ENCODE results near the gene RUFY2.
"Not testable (repeated sequence)": the region's sequence is repeated elsewhere in the genome, so short reads cannot be mapped to it uniquely, and the experiment has no call there.

The RUFY2 gene

GRCh38 chr10:68329506-68329861, 77.6 kb downstream of the RUFY2 start:
- no peak for DNase-seq

GRCh38 chr10:68327889-68328786, 78.9 kb downstream of the RUFY2 start:
- DNase-seq = peak in 21 of 58 donors; percentile 4 to 88 (median 25)

- not testable (repeated sequence) for DNase-seq
These were observed 82.7 kb downstream of the RUFY2 start for GRCh38 chr10:68324396-68324795.

- DNase-seq = no peak
These were observed 88.6 kb downstream of the RUFY2 start for GRCh38 chr10:68318331-68319059.

- DNase-seq = no peak
These were observed 91.5 kb downstream of the RUFY2 start for GRCh38 chr10:68315582-68315981.

DNA sequence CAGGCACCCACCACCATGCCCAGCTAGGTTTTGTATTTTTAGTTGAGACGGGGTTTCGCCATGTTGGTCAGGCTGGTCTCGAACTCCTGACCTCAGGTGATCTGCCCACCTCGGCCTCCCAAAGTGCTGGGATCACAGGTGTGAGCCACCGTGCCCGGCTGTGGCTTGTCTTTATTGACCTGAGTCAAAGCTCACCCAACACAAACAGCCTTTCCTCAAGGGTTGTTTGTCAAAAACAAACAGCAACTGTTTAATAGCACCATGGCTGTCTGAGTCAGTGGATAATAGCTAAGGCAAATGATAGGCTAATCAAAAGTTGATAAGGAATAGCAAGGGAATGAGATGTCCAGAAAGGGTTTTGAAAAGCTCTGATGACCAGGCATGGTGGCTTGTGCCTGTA, 92.1 kb downstream of the RUFY2 start:
- not testable (repeated sequence) for DNase-seq

DNA sequence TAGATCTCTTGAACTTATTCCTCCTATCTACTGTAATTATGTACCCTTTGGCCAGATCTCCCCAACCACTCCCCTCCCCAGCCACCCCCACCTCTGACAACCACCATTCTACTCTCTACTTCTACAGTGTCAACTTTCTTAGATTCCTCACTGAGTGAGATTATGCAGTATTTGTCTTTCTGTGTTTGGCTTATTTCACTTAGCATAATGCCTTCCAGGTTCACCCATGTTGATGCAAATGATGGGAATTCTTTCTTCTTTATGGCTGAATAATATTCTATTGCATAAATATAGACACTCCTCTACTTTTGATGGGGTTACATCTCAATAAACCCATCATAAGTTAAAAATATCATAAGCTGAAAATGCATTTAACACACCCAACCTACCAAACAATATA, 96.5 kb downstream of the RUFY2 start:
- no peak for DNase-seq

- no peak for DNase-seq
These were observed 101.2 kb downstream of the RUFY2 start for GRCh38 chr10:68305854-68306253.

DNA sequence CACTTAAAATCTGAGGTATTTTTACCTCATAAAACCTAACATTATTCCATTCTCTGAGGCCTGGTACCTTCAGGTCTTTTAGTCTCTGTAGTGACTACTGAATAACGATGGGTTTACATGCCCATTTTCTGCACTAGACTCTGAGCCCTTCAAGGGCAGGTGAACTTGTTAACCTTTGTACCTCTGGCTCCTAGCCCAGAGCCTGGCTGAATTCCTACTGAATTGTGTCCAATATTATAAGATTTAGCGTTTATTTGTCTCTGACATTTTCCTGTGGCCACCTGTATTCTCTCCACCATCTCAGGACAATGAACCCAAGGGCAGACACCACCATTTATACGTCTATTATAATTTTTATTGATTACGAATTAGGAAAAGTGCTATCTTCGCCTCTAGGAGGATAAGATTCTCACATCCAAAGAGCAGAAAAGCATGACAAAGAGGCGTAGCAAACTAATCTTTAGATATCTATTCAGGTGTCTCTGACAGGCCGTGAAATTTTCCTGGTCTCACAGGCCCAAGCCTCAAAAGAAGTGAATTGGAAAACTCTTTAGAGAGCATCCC, 103.1 kb downstream of the RUFY2 start:
- DNase-seq = no peak

DNA sequence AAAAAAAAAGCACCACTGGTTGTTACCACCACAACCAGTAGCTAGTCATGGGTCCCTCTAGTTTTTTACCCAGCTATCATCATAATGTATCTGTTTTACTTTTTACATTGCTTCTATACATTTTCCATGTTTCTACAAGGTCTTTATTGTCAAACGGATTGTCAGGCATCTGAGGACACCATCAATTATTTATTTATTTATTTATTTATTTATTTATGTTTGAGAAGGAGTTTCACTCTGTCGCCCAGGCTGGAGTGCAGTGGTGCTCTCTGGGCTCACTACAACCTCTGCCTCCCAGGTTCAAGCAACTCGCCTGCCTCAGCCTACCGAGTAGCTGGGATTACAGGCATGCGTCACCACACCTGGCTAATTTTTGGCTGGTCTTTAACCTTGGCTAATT, 104.2 kb downstream of the RUFY2 start:
- no peak for DNase-seq

DNA sequence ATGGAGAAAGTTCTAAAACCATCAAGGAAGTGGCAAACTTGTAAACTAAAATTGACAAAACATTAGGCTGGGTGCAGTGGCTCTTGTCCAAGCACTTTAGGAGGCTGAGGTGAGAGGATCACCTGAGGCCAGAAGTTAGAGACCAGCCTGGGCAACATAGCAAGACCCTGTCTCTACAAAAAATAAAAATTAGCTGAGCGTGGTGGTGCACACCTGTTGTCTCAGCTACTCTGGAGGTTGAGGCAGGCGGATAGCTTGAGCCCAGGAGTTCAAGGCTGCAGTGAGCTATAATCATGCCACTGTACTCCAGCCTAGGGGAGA, 104.6 kb downstream of the RUFY2 start:
- no peak for DNase-seq

DNA sequence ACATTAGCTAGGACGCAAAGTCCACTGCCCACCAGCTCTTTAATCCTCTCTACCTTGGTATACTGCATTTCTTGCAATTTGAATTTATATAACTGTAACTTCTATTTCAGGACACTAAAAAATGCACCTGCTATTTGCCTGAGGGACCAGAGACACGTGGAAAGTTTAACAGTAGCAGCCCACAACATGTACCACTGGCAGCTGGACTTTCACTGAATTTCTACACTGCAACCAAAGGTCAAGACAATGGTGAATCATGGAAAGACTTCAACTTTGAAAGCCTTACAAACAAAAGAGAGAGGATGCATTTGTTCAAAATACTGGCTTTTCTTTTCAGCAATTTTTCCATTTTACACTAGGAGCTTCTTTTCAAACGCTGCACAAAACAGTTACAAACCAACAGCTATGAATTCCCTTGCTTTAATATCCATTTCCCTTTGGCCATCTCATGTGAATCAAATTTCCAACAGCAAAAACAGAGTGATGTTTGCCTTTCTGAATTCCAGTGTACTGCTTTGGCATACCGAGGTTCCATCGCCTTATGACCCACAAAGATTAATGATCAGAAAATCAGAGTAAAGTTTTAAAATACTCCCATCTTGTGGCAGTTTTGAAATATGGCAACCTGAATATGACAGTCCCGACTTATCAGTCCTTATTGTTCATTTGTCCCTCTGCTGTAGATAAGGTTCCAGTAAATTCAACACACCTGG, 105.1 kb downstream of the RUFY2 start:
- DNase-seq = peak in 2 of 58 donors; percentile 4 to 32

- DNase-seq = no peak
These were observed 105.8 kb downstream of the RUFY2 start for GRCh38 chr10:68301301-68301700.

DNA sequence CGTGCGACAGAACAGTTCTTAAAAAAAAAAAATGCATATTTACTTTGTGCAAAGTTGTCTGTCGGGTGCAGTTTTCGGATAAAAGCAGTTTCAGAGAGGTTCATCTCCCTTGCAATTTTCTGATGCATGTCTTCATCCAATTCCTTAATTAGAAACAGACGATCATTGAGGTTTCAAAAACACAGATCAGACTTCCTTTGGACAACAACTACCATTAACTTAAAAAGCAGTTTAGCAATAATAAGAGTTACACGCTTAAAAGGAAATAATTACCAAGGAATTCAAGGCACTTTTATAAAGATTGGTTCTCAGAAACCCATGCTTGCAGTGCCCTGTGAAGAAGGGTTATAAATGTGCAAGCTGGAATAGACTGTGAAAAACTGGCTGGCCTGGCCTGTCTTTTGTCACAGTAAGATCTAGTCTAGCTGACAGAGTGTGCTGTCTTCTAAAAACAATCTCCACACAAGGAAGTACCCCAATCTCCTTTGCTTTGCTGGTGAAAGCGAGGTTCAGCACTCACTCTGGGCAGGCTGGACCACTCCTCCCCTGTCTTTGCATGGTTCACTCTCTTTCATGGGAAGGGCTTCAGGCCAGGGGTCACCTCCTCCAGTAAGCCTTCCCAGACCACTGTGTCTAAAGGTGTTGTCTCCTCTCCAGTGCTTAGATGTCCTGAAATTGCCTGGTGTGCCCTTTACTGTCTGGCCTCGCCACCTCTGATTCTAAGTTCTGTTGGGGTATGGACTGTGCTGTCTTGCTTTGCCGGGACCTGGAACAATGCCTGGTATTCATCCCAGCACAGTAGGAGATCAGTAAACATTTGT, 110.0 kb downstream of the RUFY2 start:
- peak in 1 of 58 donors; percentile 3 for DNase-seq

Data from anterior cingulate cortex (tissue), 58 donors.